Osteoblast (primary cell): ENCODE measurements around the gene FAM120A. TPM values are rescaled to one million over a fixed set of nuclear protein-coding genes. Genes with fewer than 3 reads are reported as not detected.

Experiments used
- DNase-seq: peaks from one replicate; pipeline ENCODE4 v3.0.0; 2011; ENCODE audit warnings: low spot score, mixed read lengths; ENCODE audit not compliant: insufficient read length; ENCODE audit errors: missing footprints
- H2AFZ ChIP-seq: 2 replicates; pipeline ENCODE4 v1.6.0; 2011; ENCODE audit warnings: mild to moderate bottlenecking, low read length
- H3K27ac ChIP-seq: 2 replicates; pipeline ENCODE4 v1.5.1; 2011; ENCODE audit warnings: mild to moderate bottlenecking, low read depth, low read length, moderate library complexity
- H3K27me3 ChIP-seq: 2 replicates; pipeline ENCODE4 v1.6.0; 2012; ENCODE audit warnings: mild to moderate bottlenecking, control low read depth, inconsistent platforms, low read length, moderate library complexity; ENCODE audit not compliant: insufficient read depth
- H3K36me3 ChIP-seq: 2 replicates; pipeline ENCODE4 v1.5.1; 2011; ENCODE audit warnings: mild to moderate bottlenecking, low read length, control low read depth, moderate library complexity; ENCODE audit not compliant: insufficient read depth
- H3K4me1 ChIP-seq: 2 replicates; pipeline ENCODE4 v1.5.1; 2011; ENCODE audit warnings: mild to moderate bottlenecking, low read length, control low read depth, moderate library complexity; ENCODE audit not compliant: insufficient read depth
- H3K4me2 ChIP-seq: 2 replicates; pipeline ENCODE4 v1.6.0; 2011; ENCODE audit warnings: mild to moderate bottlenecking, low read length; ENCODE audit not compliant: insufficient read depth
- H3K4me3 ChIP-seq: fragments of 200-600 bp; sonication (generic); 3 replicates; pipeline ENCODE4 v1.5.1; 2012; ENCODE audit warnings: mild to moderate bottlenecking, low read length, inconsistent platforms; ENCODE audit not compliant: insufficient read depth
- H3K79me2 ChIP-seq: 2 replicates; pipeline ENCODE4 v1.6.0; 2012; ENCODE audit warnings: mild to moderate bottlenecking, low read length, control low read depth, inconsistent platforms; ENCODE audit not compliant: insufficient read depth
- H3K9me3 ChIP-seq: 2 replicates; pipeline ENCODE4 v1.5.1; 2011; ENCODE audit warnings: low read depth, low read length, control low read depth
- H4K20me1 ChIP-seq: 2 replicates; pipeline ENCODE4 v1.6.0; 2012; ENCODE audit warnings: mild to moderate bottlenecking, low read length, control low read depth; ENCODE audit not compliant: insufficient read depth
- CTCF ChIP-seq: IDR thresholded peaks from 2 replicates; pipeline ENCODE4 v1.5.1; 2011; ENCODE audit warnings: mild to moderate bottlenecking, low read depth, low read length, moderate library complexity; ENCODE audit errors: extremely low read depth
- small RNA-seq: library from RNA; depleted of rRNA; stranded (forward); fragments of <200 nt; gene quantifications from one replicate; pipeline ENCODE3, GENCODE V24; 2012
- total RNA-seq: library from RNA; depleted of rRNA; stranded (reverse); fragments of >200 nt; gene quantifications from 2 replicates; pipeline ENCODE4 v1.2.3, GENCODE V29; 2012

Gene FAM120A
- total RNA-seq, 1 donor = 136 TPM

- Histone ChIP-seq H3K27me3 (no peaks in the 10 kb centered on the region), H3K4me2 (no peak overlapping the region), H3K9me3 (no peaks in the 10 kb centered on the region), H3K36me3 (no peaks in the 10 kb centered on the region), H3K79me2 (peaks cover 74% of the 10 kb centered on the region), H2AFZ (no peak overlapping the region), H4K20me1 (peaks cover 57% of the 10 kb centered on the region), H3K27ac (no peak overlapping the region), H3K4me1 (no peaks in the 10 kb centered on the region), H3K4me3 (no peak overlapping the region)
- TF ChIP-seq CTCF = no peak
- DNase-seq = no peak
These were observed 163.5 kb downstream of the FAM120A start for GRCh38 chr9:93614830-93615468.

Small RNAs within 50 kb of the gene (small RNA-seq; reads per million reads assigned to genes)
- gene RF00019 = not detected

Other genes with a start within 250 kb of the FAM120A start
- gene FAM120AOS, start 1.9 kb downstream of the FAM120A start, total RNA-seq = 43.4 and 48.0 TPM in 2 replicates
- gene PHF2, start 124.9 kb downstream of the FAM120A start, total RNA-seq = 14.8 and 15.0 TPM in 2 replicates